ENCODE data around the gene BCKDHB. TPM values are rescaled to one million over a fixed set of nuclear protein-coding genes. Genes with fewer than 3 reads are reported as not detected.
A peak's percentile ranks its signal among the peaks of the same experiment; 100 is the strongest.
"Not testable (repeated sequence)": the region's sequence is repeated elsewhere in the genome, so short reads cannot be mapped to it uniquely, and the experiment has no call there.

The BCKDHB gene
- total and polyA plus RNA-seq, 2 of the 4 experiments (the other 2 are of a cell fraction): 11.2 to 11.8 TPM

DNA sequence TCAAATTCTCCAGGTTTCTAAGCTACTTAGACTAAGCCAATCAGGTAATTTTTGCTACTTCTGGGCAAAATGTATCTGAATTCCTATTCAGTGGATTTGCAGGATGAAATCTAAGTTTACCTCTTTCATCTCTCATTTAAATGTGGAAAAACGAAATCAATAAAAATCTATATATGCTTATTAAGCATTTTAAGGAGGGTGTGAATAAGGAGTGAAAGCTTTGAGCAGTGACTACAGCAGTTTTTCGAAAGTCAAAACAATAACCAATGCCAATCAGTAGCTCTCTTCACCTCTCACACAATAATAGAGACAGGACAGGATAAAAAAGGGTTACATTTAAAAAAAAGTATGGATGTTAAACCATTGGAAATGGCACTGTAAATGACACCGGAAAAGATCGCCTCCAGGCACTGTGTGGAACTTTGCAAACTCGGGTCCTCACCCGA lies 476 bp upstream of the BCKDHB start:
- TF ChIP-seq, protein P1, sequence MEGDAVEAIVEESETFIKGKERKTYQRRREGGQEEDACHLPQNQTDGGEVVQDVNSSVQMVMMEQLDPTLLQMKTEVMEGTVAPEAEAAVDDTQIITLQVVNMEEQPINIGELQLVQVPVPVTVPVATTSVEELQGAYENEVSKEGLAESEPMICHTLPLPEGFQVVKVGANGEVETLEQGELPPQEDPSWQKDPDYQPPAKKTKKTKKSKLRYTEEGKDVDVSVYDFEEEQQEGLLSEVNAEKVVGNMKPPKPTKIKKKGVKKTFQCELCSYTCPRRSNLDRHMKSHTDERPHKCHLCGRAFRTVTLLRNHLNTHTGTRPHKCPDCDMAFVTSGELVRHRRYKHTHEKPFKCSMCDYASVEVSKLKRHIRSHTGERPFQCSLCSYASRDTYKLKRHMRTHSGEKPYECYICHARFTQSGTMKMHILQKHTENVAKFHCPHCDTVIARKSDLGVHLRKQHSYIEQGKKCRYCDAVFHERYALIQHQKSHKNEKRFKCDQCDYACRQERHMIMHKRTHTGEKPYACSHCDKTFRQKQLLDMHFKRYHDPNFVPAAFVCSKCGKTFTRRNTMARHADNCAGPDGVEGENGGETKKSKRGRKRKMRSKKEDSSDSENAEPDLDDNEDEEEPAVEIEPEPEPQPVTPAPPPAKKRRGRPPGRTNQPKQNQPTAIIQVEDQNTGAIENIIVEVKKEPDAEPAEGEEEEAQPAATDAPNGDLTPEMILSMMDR (conservative IDR thresholded peaks at IDR 0.05; ENCODE audit: low read depth, low read length): no peak
- TF ChIP-seq MAFK (IDR thresholded peaks at IDR 0.05; ENCODE audit: low read depth, low read length): peak; percentile 74
- H3K4me2 ChIP-seq (ENCODE audit: low read depth, low read length): peak overlapping the region; percentile 75
- peak overlapping the region; percentile 35; the same call in 1 of the 2 replicates for H3K56ac ChIP-seq (ENCODE audit: extremely low read depth, insufficient read depth, low read length)
- ChIA-PET CTCF (interaction anchor here (0.7 kb wide), 2 partner anchors 1061 to 1829 kb away, joined by 3 read pairs; no protein-coding TSS in a partner anchor), POLR2A (ENCODE audit: unreplicated experiment) (no interaction called here)
- H3K4ac ChIP-seq (ENCODE audit: low read depth, low read length): peak overlapping the region; percentile 4; the same call in 1 of the 2 replicates
- no CpG with 5 or more reads among the region's 6 CpGs for WGBS, 2 experiments (ENCODE audit: extremely low coverage in 2 of 2, insufficient read length in 1 of 2)
- peak overlapping the region; percentile 53 for H3K4me3 ChIP-seq (ENCODE audit: insufficient read depth, low read depth, low read length)
- peak overlapping the region; percentile 2; the same call in 1 of the 2 replicates for H3K23ac ChIP-seq (ENCODE audit: low read depth, low read length)
- peak overlapping the region; percentile 10; the same call in 1 of the 2 replicates for H3K14ac ChIP-seq (replicated peaks; ENCODE audit: low read depth, low read length)
- in situ Hi-C loops (cut with MboI; ENCODE audit: low sequenced_read_pairs) (no loop called here), intact Hi-C loops (cut with micrococcal nuclease) (no loop called here), dilution Hi-C loops (cut with HindIII; ENCODE audit: low sequenced_read_pairs, unreplicated experiment) (no loop called here)
- peaks cover 11 to 16% of the 10 kb centered on the region in 2 experiments for H3K79me1 ChIP-seq (ENCODE audit: low read depth in 1 of 2, low read length in 2 of 2)
- DNase-seq (no peak), ATAC-seq (ENCODE audit: low read depth) (no peak)
- peak overlapping the region; percentile 27; the same call in 1 of the 2 replicates for H3K27ac ChIP-seq (ENCODE audit: insufficient read depth, low read length)
- peaks cover 2% of the 10 kb centered on the region for H3K4me1 ChIP-seq (ENCODE audit: control insufficient read depth, insufficient read depth, low read length)
- H3K9ac ChIP-seq (ENCODE audit: low read depth, low read length): peak overlapping the region; percentile 68
- H3K9me3 ChIP-seq (ENCODE audit: control insufficient read depth, insufficient read depth, low read length): no peaks in the 10 kb centered on the region
- H4K8ac ChIP-seq (ENCODE audit: low read depth in 2 of 2, low read length in 2 of 2): peak overlapping the region; percentile 48 to 68
- no peaks in the 10 kb centered on the region for H4K20me1 ChIP-seq (ENCODE audit: insufficient read depth, low read length)
- peak overlapping the region; percentile 52 for H2BK5ac ChIP-seq (ENCODE audit: low read depth, low read length, poor library complexity, severe bottlenecking)
- H3K27me3 ChIP-seq (ENCODE audit: control insufficient read depth, insufficient read depth, low read length): no peaks in the 10 kb centered on the region
- H3K9me1 ChIP-seq (ENCODE audit: insufficient read depth, low read length): peaks cover 2% of the 10 kb centered on the region; the same call in 1 of the 2 replicates
- no peak overlapping the region for H2AK5ac ChIP-seq (ENCODE audit: low read depth, low read length)
- H2BK15ac ChIP-seq (ENCODE audit: low read depth, low read length): no peak overlapping the region
- no peak overlapping the region for H4K91ac ChIP-seq (ENCODE audit: insufficient read depth, low read depth, low read length)
- H4K5ac ChIP-seq (ENCODE audit: low read depth, low read length): peak overlapping the region; percentile 48
- no peaks in the 10 kb centered on the region for H3K36me3 ChIP-seq (ENCODE audit: control insufficient read depth, insufficient read depth, low read length)
- no peak overlapping the region for H2BK20ac ChIP-seq (ENCODE audit: low read depth, low read length)
- H3K18ac ChIP-seq (ENCODE audit: low read depth, low read length): peak overlapping the region; percentile 44; the same call in 1 of the 2 replicates
- peak overlapping the region; percentile 27; the same call in 1 of the 2 replicates for H2BK120ac ChIP-seq (ENCODE audit: low read depth, low read length)
- H2AK9ac ChIP-seq (replicated peaks; ENCODE audit: low read depth, low read length, poor library complexity): no peak overlapping the region
- no TSS peak for BruUV-seq (replicated peaks)
- H2AFZ ChIP-seq (replicated peaks; ENCODE audit: low read length, poor library complexity): peak overlapping the region; percentile 97

DNA sequence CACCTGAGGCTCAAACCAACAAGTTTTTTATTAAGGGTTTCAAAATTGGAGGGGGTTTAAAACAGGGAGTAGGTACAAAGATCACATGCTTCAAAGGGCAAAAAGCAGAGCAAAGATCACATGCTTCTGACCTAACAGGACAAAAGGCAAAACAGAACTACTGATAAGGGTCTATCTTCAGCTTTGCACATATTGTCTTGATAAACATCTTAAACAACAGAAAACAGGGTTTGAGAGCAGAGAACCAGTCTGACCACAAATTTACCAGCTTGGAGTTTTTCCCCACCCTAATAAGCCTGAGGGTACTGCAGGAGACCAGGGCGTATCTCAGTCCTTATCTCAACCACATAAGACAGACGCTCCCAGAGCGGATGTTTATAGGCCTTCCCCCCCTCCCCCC lies 16.1 kb downstream of the BCKDHB start:
- H4K20me1 ChIP-seq (ENCODE audit: insufficient read depth, low read length); H3K27ac ChIP-seq (ENCODE audit: insufficient read depth, low read length); H3K36me3 ChIP-seq (ENCODE audit: control insufficient read depth, insufficient read depth, low read length); H3K4ac ChIP-seq (ENCODE audit: low read depth, low read length); POLR2A ChIA-PET (ENCODE audit: unreplicated experiment); H4K8ac ChIP-seq (ENCODE audit: low read depth in 2 of 2, low read length in 2 of 2); H3K23ac ChIP-seq (ENCODE audit: low read depth, low read length); H3K14ac ChIP-seq (replicated peaks; ENCODE audit: low read depth, low read length); H2BK15ac ChIP-seq (ENCODE audit: low read depth, low read length); H2BK120ac ChIP-seq (ENCODE audit: low read depth, low read length); intact Hi-C loops (cut with micrococcal nuclease); H2BK20ac ChIP-seq (ENCODE audit: low read depth, low read length); dilution Hi-C loops (cut with HindIII; ENCODE audit: low sequenced_read_pairs, unreplicated experiment); BruUV-seq (replicated peaks); H3K27me3 ChIP-seq (ENCODE audit: control insufficient read depth, insufficient read depth, low read length); H3K18ac ChIP-seq (ENCODE audit: low read depth, low read length); H3K9me3 ChIP-seq (ENCODE audit: control insufficient read depth, insufficient read depth, low read length); H3K56ac ChIP-seq (ENCODE audit: extremely low read depth, insufficient read depth, low read length); CTCF ChIA-PET; in situ Hi-C loops (cut with MboI; ENCODE audit: low sequenced_read_pairs); H3K9me1 ChIP-seq (ENCODE audit: insufficient read depth, low read length); H3K9ac ChIP-seq (ENCODE audit: low read depth, low read length); H3K4me2 ChIP-seq (ENCODE audit: low read depth, low read length); H3K4me1 ChIP-seq (ENCODE audit: control insufficient read depth, insufficient read depth, low read length); ATAC-seq (ENCODE audit: low read depth); H2AK5ac ChIP-seq (ENCODE audit: low read depth, low read length); H2BK5ac ChIP-seq (ENCODE audit: low read depth, low read length, poor library complexity, severe bottlenecking); H4K5ac ChIP-seq (ENCODE audit: low read depth, low read length); H2AK9ac ChIP-seq (replicated peaks; ENCODE audit: low read depth, low read length, poor library complexity); H4K91ac ChIP-seq (ENCODE audit: insufficient read depth, low read depth, low read length); DNase-seq; H2AFZ ChIP-seq (replicated peaks; ENCODE audit: low read length, poor library complexity); H3K4me3 ChIP-seq (ENCODE audit: insufficient read depth, low read depth, low read length): not testable (repeated sequence)
- WGBS, 2 experiments (ENCODE audit: extremely low coverage in 2 of 2, insufficient read length in 1 of 2): no CpG with 5 or more reads among the region's 3 CpGs
- H3K79me1 ChIP-seq (ENCODE audit: low read depth in 1 of 2, low read length in 2 of 2): peaks cover 6 to 12% of the 10 kb centered on the region in 2 experiments; a peak in 3 of 4 replicates

Measured in IMR-90 (cell line).